HG02642 (cell line): Measurements from ENCODE around the gene DOK1.
"Not testable (repeated sequence)": the region's sequence is repeated elsewhere in the genome, so short reads cannot be mapped to it uniquely, and the experiment has no call there.

Experiments
- ATAC-seq: cut with Tn5 transposase; IDR thresholded peaks from one replicate; pipeline ENCODE4 v1.9.1; 2021; ENCODE audit warnings: mild to moderate bottlenecking; ENCODE audit not compliant: unreplicated experiment, poor library complexity

The DOK1 gene

GRCh38 chr2:74544634-74545033 lies 9.9 kb upstream of the DOK1 start:
- ATAC-seq: no peak

GRCh38 chr2:74546004-74546403 lies 8.5 kb upstream of the DOK1 start:
- ATAC-seq: no peak

- no peak for ATAC-seq
These were observed 6.1 kb upstream of the DOK1 start for GRCh38 chr2:74548285-74548899.

- ATAC-seq: no peak
These were observed 5.4 kb upstream of the DOK1 start for GRCh38 chr2:74548900-74549826.

GRCh38 chr2:74550231-74550630 lies 4.3 kb upstream of the DOK1 start:
- no peak for ATAC-seq

GRCh38 chr2:74551530-74551929 lies 3.0 kb upstream of the DOK1 start:
- no peak for ATAC-seq

- no peak for ATAC-seq
These were observed 2.3 kb upstream of the DOK1 start for GRCh38 chr2:74551942-74552913.

- ATAC-seq: no peak
These were observed 1.4 kb upstream of the DOK1 start for GRCh38 chr2:74552914-74553811.

GRCh38 chr2:74554820-74555531 lies 456 bp downstream of the DOK1 start:
- peak; percentile 48 for ATAC-seq

GRCh38 chr2:74555610-74556103 lies 1.1 kb downstream of the DOK1 start:
- ATAC-seq: no peak

GRCh38 chr2:74556159-74556558 lies 1.6 kb downstream of the DOK1 start:
- ATAC-seq: no peak

GRCh38 chr2:74556831-74557370 lies 2.4 kb downstream of the DOK1 start:
- ATAC-seq: no peak

- ATAC-seq: no peak
These were observed 4.0 kb downstream of the DOK1 start for GRCh38 chr2:74558284-74559230.

- ATAC-seq: no peak
These were observed 5.4 kb downstream of the DOK1 start for GRCh38 chr2:74559912-74560311.

GRCh38 chr2:74560591-74560990 lies 6.1 kb downstream of the DOK1 start:
- ATAC-seq: no peak

GRCh38 chr2:74561022-74561421 lies 6.5 kb downstream of the DOK1 start:
- ATAC-seq: not testable (repeated sequence)

GRCh38 chr2:74562126-74562775 lies 7.7 kb downstream of the DOK1 start:
- no peak for ATAC-seq
